ENCODE data around the gene ZNF474.
A peak's percentile ranks its signal among the peaks of the same experiment; 100 is the strongest.

ZNF474 gene

DNA sequence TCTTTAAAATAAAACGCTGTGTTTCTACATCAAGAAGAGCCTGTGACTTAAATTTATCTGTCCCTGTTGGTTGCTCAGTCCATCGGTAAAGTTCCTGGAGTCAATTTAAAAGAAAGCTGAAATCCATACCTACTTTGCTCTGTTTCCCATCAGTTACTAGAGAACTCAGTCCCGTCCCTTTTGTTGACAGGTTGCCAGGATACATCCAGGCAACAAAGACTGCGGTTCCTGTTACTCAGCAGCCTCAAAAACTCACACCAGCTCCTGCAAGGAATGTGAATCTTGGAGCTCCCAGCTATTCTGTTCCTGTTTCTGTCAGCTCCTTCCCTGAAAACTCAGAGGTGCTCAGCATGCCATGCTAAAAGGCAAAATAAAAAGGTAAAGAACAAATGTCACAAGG lies at the start of gene ZNF474:
ZNF474 (plus strand) TSS at position 241 of the 400 bp plus-strand sequence. CDS start 22,445 bp downstream, outside the sequence.
- TF ChIP-seq, protein P1, sequence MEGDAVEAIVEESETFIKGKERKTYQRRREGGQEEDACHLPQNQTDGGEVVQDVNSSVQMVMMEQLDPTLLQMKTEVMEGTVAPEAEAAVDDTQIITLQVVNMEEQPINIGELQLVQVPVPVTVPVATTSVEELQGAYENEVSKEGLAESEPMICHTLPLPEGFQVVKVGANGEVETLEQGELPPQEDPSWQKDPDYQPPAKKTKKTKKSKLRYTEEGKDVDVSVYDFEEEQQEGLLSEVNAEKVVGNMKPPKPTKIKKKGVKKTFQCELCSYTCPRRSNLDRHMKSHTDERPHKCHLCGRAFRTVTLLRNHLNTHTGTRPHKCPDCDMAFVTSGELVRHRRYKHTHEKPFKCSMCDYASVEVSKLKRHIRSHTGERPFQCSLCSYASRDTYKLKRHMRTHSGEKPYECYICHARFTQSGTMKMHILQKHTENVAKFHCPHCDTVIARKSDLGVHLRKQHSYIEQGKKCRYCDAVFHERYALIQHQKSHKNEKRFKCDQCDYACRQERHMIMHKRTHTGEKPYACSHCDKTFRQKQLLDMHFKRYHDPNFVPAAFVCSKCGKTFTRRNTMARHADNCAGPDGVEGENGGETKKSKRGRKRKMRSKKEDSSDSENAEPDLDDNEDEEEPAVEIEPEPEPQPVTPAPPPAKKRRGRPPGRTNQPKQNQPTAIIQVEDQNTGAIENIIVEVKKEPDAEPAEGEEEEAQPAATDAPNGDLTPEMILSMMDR (IDR thresholded peaks at IDR 0.05; ENCODE audit: low read depth, low read length, missing control alignments) = no peak
- H3K4me3 ChIP-seq (ENCODE audit: low read depth, low read length) = no peak within 1 kb of the TSS
- no peak for DNase-seq (ENCODE audit: low read depth)

DNA sequence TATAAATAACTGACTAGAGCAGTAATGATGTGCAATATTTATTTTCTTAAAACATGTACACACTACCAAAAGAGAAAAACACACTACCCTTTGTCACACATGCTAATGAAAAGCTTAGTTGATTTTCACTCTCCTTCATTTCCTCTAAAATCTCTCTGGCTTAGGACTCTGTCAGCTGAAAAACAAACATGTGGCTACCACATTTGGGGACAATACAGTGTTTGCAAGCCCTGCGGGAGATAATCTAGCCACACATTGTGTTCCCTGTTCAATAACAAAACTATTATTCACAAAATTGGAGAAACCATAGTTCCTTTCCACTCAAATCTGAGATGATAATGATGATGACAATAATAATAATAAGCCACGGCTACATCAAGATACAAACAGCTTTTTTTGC lies 47.8 kb upstream of the ZNF474 start:
- TF ChIP-seq, protein P1 (IDR thresholded peaks at IDR 0.05; ENCODE audit: low read depth, low read length, missing control alignments) = no peak
- no peak overlapping the region for H3K4me3 ChIP-seq (ENCODE audit: low read depth, low read length)
- DNase-seq (ENCODE audit: low read depth) = no peak

DNA sequence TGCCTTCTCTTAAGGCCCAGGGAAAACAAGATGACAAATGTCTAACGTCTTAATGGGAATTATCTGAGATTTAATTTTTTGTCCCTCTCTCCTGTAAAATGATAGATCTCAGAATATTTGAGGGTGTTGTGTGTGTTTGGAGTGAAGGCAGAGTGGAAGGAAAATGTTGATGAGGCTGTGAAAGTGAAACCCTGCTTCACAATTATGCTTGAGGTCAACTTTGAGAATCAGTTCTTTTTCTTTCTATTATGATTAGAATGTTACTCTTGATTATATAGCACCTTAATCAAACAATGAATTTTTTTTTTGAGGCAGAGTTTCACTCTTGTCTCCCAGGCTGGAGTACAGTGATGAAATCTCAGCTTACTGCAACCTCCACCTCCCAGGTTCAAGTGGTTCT lies 45.8 kb upstream of the ZNF474 start:
- TF ChIP-seq, protein P1 (IDR thresholded peaks at IDR 0.05; ENCODE audit: low read depth, low read length, missing control alignments) = no peak
- no peak for DNase-seq (ENCODE audit: low read depth)
- H3K4me3 ChIP-seq (ENCODE audit: low read depth, low read length) = no peak overlapping the region

DNA sequence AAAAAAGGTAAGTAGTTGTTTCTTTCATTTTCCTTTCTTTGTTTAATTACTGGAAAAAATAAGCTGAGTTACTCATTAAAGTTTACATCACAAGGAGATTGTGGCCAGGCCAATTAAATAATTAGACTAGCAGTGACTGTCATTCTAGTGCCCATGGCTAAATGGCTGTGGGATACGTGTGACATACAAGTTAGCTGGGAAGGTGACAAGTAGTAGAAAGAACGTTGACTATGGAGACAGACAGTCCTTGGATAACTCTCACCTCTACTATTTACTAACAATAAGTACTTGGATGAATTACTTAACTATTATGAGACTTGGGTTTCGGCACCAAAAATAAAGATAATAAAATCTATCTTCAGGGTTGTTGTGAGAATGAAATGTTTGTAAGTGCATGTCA lies 44.3 kb upstream of the ZNF474 start:
- DNase-seq (ENCODE audit: low read depth) = no peak
- H3K4me3 ChIP-seq (ENCODE audit: low read depth, low read length) = no peak overlapping the region
- TF ChIP-seq, protein P1 (IDR thresholded peaks at IDR 0.05; ENCODE audit: low read depth, low read length, missing control alignments) = no peak

DNA sequence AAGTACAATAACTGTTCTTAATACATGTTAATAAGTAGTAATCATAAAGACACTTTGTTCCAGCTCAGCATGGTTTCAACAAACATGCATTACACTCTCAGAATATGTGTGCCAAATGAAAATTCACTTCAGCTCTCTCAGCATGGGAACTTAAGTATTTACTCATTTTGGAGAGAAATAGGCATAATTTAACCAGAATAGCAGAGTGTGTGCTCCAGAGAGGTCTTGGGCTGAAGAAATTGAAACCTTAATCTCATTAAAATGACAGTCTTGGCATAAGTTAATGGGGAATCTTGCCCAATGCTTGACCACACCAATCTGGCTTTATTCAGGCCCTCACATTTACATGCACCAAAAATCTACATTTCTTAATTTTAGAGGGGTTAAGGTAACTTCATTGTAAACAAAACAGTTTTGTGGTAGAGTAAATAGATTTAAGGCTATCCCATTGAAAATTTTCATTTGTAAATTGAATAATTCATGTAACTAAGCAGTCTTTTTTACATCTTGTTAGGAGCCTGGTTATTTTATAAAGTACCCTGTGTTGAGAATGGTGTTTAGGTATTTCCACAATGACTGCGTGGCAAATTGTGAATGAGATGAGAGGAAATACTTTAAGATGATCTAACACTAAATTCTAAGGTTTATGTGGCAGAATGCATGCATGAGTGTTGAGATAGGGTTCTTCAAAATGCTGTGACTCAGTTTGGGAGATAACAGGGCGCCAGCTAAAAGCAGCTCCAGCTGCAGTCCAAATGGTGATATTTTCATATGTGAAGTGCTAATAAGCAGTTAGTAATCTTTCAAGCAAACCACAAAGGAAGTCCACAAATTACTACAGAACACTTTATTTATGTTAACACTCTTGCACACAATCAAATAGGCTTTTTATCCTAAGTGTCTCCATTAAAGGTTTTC lies 40.0 kb upstream of the ZNF474 start:
- TF ChIP-seq, protein P1 (IDR thresholded peaks at IDR 0.05; ENCODE audit: low read depth, low read length, missing control alignments) = no peak
- DNase-seq (ENCODE audit: low read depth) = no peak
- H3K4me3 ChIP-seq (ENCODE audit: low read depth, low read length) = no peak overlapping the region

DNA sequence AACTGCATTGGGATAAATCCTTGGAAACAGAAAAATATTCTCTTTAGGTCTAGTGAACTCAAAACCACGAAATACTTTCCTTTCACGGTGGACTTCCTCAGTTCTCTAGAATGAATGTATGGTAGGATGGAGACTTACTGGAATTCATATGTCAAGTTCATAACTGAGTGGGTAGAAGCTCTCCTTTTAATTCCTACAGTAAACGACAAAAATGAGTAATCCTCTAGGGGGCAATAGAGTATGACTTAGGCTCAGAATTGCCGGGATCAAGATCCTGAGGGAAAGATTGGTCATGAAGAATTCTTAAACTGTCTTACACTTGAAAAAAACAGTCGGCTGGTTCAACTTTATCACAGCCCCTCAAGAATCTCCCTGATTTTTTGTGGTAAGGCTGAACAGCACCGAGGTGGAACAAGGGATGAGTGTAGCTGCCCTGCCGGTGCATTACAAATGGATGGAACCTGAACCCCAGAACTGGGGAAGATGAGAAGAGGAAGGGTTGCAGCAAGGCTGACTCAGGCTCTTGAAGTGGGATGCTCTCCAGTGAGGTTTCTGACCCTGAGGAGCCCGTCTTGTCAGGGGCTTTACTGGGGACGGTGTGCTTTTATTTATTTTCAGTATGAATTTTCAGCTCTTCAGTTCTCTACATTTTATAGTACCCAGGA lies 37.3 kb upstream of the ZNF474 start:
- H3K4me3 ChIP-seq (ENCODE audit: low read depth, low read length) = no peak overlapping the region
- no peak for DNase-seq (ENCODE audit: low read depth)
- TF ChIP-seq, protein P1 (IDR thresholded peaks at IDR 0.05; ENCODE audit: low read depth, low read length, missing control alignments) = peak; percentile 8
